22Rv1 (cell line): ENCODE results near the gene DLG1.

Experiments
- H3K27ac ChIP-seq: fragments of 450-650 bp; 2 replicates; pipeline ENCODE4 v1.5.1; 2017
- CTCF ChIP-seq: fragments of 450-650 bp; IDR thresholded peaks from 2 replicates; pipeline ENCODE4 v1.5.1; 2017; ENCODE audit warnings: mild to moderate bottlenecking
- ZFX ChIP-seq: fragments of 450-650 bp; IDR thresholded peaks from 2 replicates; pipeline ENCODE4 v1.6.1; 2017; ENCODE audit warnings: antibody characterized with exemption, borderline replicate concordance

Gene DLG1

GRCh38 chr3:197297476-197298340 is 704 bp downstream of the DLG1 start:
- TF ChIP-seq CTCF = no peak
- no peak for TF ChIP-seq ZFX
- H3K27ac ChIP-seq = peak overlapping the region; percentile 84

- H3K27ac ChIP-seq = peak overlapping the region; percentile 84
- no peak for TF ChIP-seq CTCF
- no peak for TF ChIP-seq ZFX
Observed at GRCh38 chr3:197297002-197297401, 1.4 kb downstream of the DLG1 start.

- peak overlapping the region; percentile 84; the same call in 1 of the 2 replicates for H3K27ac ChIP-seq
- TF ChIP-seq CTCF = no peak
Observed at GRCh38 chr3:197296545-197296944, 1.9 kb downstream of the DLG1 start.

- no peak for TF ChIP-seq ZFX
- TF ChIP-seq CTCF = no peak
- no peak overlapping the region for H3K27ac ChIP-seq
Observed at GRCh38 chr3:197295871-197296270, 2.5 kb downstream of the DLG1 start.

- no peak overlapping the region for H3K27ac ChIP-seq
- TF ChIP-seq CTCF (no peak), ZFX (no peak)
Observed at GRCh38 chr3:197293605-197294237, 4.7 kb downstream of the DLG1 start.

GRCh38 chr3:197292648-197293047 is 5.8 kb downstream of the DLG1 start:
- no peak overlapping the region for H3K27ac ChIP-seq
- no peak for TF ChIP-seq ZFX
- TF ChIP-seq CTCF = no peak

GRCh38 chr3:197292083-197292646 is 6.2 kb downstream of the DLG1 start:
- no peak overlapping the region for H3K27ac ChIP-seq
- TF ChIP-seq ZFX = no peak
- TF ChIP-seq CTCF = no peak
